ENCODE measurements around the gene PPP1R36. TPM values are rescaled to one million over a fixed set of nuclear protein-coding genes. Genes with fewer than 3 reads are reported as not detected.

The PPP1R36 gene
- total and polyA plus RNA-seq, 2 of the 8 experiments (the other 6 are each of a cell fraction or from before 2014, with no cell fraction given), result 0.39 to 0.93 TPM

DNA sequence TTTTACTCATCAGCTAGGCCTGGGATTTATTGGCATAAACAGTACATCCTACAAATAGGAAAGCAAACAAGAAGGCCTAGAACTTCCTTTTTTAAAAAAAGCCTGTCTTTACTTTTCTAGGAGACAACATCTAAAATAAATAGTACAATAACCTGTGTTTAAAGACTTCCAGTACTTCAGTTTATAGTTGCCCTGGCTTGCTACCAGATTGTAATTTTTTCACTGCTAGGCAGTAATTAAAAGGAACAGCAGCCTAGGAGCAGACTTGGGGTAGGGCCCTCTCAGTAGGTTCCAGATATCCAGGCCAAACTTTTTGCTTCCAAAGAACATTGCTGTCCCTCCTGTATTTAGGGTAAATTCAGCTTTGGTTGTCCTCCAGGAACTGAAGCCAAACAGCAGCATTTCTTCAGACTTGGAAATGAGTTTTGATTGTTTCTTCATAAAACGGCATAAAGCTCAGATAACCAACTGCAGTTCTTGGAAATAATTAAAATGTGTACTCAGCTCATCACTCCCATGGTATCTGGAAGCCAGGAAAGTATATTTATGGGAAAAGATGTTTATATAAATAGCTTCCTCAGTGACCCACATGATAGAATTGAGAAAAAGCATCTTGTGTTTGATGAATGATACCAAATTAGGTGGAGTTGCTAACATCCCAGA is 61.7 kb downstream of the PPP1R36 start:
- Histone ChIP-seq H3K27me3 (replicated peaks in 1 of 4; ENCODE audit: control insufficient read depth in 3 of 4, extremely low read depth in 1 of 4, insufficient read depth in 3 of 4, low read length in 3 of 4) (no peaks in the 10 kb centered on the region), H3K79me1 (ENCODE audit: low read depth, low read length) (no peaks in the 10 kb centered on the region), H2AFZ (ENCODE audit: low read length) (no peak overlapping the region), H3K4ac (replicated peaks; ENCODE audit: insufficient read length, low read depth, low read length) (no peak overlapping the region), H3K27ac (ENCODE audit: low read depth, low read length) (no peak overlapping the region), H2BK12ac (ENCODE audit: low read depth, low read length) (no peak overlapping the region), H2BK5ac (ENCODE audit: low read depth, low read length) (no peak overlapping the region), H2AK5ac (ENCODE audit: low read depth, low read length) (no peak overlapping the region), H3K4me1 (replicated peaks in 1 of 4; ENCODE audit: control insufficient read depth in 3 of 4, insufficient read depth in 4 of 4, low read length in 3 of 4) (peaks cover 0 to 2% (median 0%) of the 10 kb centered on the region in 4 experiments; a peak in 2 of 7 replicates), H2BK15ac (ENCODE audit: low read length) (no peak overlapping the region), H3K56ac (replicated peaks; ENCODE audit: insufficient read length, low read depth, low read length) (no peak overlapping the region), H3K4me3 (ENCODE audit: extremely low read depth in 1 of 4, insufficient read depth in 2 of 4, low read depth in 3 of 4, low read length in 4 of 4) (no peak overlapping the region), H3K18ac (ENCODE audit: extremely low read depth, low read length) (no peak overlapping the region), H2BK20ac (ENCODE audit: low read length) (no peak overlapping the region), H3K9me3 (ENCODE audit: insufficient read depth in 2 of 2, low read depth in 1 of 2, low read length in 1 of 2) (no peaks in the 10 kb centered on the region), H3K14ac (ENCODE audit: insufficient read length) (no peak overlapping the region), H4K20me1 (replicated peaks in 1 of 2; ENCODE audit: control insufficient read depth in 1 of 2, insufficient read depth in 2 of 2, low read length in 2 of 2) (no peaks in the 10 kb centered on the region), H3K36me3 (ENCODE audit: control insufficient read depth in 2 of 4, insufficient read depth in 4 of 4, low read length in 3 of 4) (no peaks in the 10 kb centered on the region), H3K23ac (ENCODE audit: insufficient read length) (no peak overlapping the region), H4K5ac (ENCODE audit: insufficient read length, low read depth, low read length) (no peak overlapping the region), H4K91ac (replicated peaks; ENCODE audit: insufficient read length, low read length) (no peak overlapping the region), H3K4me2 (ENCODE audit: insufficient read depth in 1 of 2, low read depth in 2 of 2, low read length in 2 of 2) (no peak overlapping the region), H3K23me2 (ENCODE audit: low read depth, low read length) (no peaks in the 10 kb centered on the region), H3K79me2 (ENCODE audit: control insufficient read depth in 1 of 2, insufficient read depth in 2 of 2, low read length in 2 of 2) (no peaks in the 10 kb centered on the region), H4K8ac (ENCODE audit: extremely low read depth, insufficient read depth, low read length) (no peak overlapping the region), H3K9ac (replicated peaks in 1 of 4; ENCODE audit: extremely low read depth in 1 of 4, low read depth in 3 of 4, low read length in 3 of 4) (no peak overlapping the region), H2BK120ac (replicated peaks; ENCODE audit: low read depth, low read length) (no peak overlapping the region)
- WGBS, 2 experiments (ENCODE audit: extremely low coverage in 1 of 2, insufficient coverage in 1 of 2, insufficient read length in 1 of 2, insufficient replicate concordance in 2 of 2, low coverage in 1 of 2, low lambda C conversion rate in 2 of 2, missing lambda C conversion rate in 1 of 2), result 85% methylated on average over 1 of the region's 1 CpG; no CpG with 5 or more reads in 1 of the 2 experiments
- DNase-seq (ENCODE audit: low read depth in 1 of 2, low spot score in 2 of 2) (peak in 1 of 2 experiments; percentile 4), FAIRE-seq (no peak)
- CTCF ChIA-PET (ENCODE audit: partially characterized antibody), result interaction anchor here (1.1 to 2.1 kb wide), 5 partner anchors 14 to 71 kb away, joined by 3 to 12 read pairs (median 4); no protein-coding TSS in a partner anchor
- POLR2A ChIA-PET (ENCODE audit: partially characterized antibody), result no interaction called here
- TF ChIP-seq CHD2 (IDR thresholded peaks at IDR 0.05; ENCODE audit: low read length) (no peak), TAF1 (IDR thresholded peaks at IDR 0.05; ENCODE audit: low read depth, low read length) (no peak), SAP30 (IDR thresholded peaks at IDR 0.05; ENCODE audit: insufficient read depth, insufficient replicate concordance, low read length) (no peak), ATF3 (IDR thresholded peaks at IDR 0.05; ENCODE audit: insufficient read depth, low read depth, low read length) (no peak), RNF2 (IDR thresholded peaks at IDR 0.05; ENCODE audit: borderline replicate concordance, low read depth, low read length, missing control alignments, poor library complexity, severe bottlenecking) (no peak), MAFK (IDR thresholded peaks at IDR 0.05; ENCODE audit: low read depth, low read length) (no peak), BCL11A (IDR thresholded peaks at IDR 0.05; ENCODE audit: low read depth in 2 of 2, low read length in 2 of 2) (no peak)
- TF ChIP-seq, protein P1, sequence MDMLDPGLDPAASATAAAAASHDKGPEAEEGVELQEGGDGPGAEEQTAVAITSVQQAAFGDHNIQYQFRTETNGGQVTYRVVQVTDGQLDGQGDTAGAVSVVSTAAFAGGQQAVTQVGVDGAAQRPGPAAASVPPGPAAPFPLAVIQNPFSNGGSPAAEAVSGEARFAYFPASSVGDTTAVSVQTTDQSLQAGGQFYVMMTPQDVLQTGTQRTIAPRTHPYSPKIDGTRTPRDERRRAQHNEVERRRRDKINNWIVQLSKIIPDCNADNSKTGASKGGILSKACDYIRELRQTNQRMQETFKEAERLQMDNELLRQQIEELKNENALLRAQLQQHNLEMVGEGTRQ (IDR thresholded peaks at IDR 0.05; ENCODE audit: low read length), result no peak
